Measurements from ENCODE around the gene UBE2E2.

The UBE2E2 gene

DNA sequence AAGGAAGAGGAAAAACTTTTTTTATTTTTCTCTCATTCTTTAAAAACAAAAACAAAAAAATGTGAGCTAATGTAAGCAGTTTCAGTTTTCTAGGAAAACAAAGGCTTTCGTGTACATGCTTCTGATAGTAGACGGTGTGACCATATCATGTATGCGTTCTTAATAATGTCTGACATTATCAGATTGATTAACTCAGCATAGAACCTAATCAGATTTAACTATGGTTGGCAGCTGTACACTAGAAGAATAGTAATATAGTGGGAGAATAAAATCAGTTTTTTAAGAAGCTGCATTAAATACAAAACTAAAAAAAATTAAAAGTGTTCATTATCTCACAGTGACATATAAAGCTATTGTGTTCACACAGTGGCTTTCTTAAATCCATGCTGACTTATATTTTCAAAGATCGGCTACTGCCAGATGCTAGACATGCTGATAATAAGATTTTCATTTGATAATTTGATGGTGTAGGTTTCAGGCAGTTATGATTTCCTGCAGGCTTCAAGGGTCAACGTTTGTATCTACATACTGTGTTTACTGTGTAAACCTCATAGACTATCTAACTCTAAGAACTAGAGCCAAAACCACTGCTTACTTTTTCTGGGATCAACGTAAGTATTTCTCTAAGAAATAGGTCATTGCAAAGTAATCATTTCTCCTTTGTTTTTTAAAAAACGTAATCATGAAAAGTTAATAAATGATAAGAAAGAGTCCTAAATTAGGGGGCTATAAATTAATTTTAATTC, 74.0 kb downstream of the UBE2E2 start:
- DNase-seq (ENCODE audit: low read depth in 2 of 2): no peak

GRCh38 chr3:23277688-23278087, 74.6 kb downstream of the UBE2E2 start:
- DNase-seq (ENCODE audit: low read depth in 2 of 2): no peak

- DNase-seq (ENCODE audit: low read depth in 2 of 2): no peak
Observed at GRCh38 chr3:23283625-23284024, 80.5 kb downstream of the UBE2E2 start.

DNA sequence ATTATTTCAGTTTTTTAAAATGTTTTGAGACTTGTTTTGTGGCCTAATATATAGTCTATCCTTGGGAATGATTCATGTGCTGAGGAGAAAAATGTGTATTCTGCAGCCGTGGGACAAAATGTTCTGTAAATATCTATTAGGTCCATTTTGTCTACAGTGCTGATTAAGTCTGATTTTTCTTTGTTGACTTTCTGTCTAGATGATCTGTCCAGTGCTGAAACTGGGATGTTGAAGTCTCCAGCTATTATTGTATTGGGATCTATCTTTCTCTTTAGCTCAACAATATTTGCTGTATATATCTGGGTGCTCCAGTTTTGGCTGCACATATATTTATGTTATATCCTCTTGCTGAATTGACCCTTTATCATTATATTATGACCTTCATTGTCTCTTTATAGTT, 85.2 kb downstream of the UBE2E2 start:
- no peak for DNase-seq (ENCODE audit: low read depth in 2 of 2)

GRCh38 chr3:23288715-23289114, 85.6 kb downstream of the UBE2E2 start:
- DNase-seq (ENCODE audit: low read depth in 2 of 2): no peak

DNA sequence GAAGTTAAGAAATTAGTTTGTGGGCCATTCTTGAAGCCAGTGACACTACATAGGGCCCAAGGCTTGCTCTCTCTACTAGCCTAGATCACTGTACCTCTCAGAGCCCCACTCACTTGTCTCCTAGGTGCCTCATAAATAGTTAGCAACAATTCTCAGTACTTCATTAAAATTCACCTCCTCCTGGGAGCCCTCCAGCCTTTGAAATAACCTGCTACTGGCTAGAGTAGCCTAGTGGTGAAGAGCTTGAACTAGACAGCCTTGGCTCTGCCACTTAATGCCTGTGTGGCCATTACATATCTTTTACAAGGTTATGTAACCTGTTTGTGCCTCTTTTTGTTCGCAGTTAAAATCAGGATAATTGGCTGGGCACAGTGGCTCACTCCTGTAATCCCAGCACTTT, 89.3 kb downstream of the UBE2E2 start:
- no peak for DNase-seq (ENCODE audit: low read depth in 2 of 2)

- DNase-seq (ENCODE audit: low read depth in 2 of 2): no peak
Observed at GRCh38 chr3:23294770-23295387, 91.8 kb downstream of the UBE2E2 start.

DNA sequence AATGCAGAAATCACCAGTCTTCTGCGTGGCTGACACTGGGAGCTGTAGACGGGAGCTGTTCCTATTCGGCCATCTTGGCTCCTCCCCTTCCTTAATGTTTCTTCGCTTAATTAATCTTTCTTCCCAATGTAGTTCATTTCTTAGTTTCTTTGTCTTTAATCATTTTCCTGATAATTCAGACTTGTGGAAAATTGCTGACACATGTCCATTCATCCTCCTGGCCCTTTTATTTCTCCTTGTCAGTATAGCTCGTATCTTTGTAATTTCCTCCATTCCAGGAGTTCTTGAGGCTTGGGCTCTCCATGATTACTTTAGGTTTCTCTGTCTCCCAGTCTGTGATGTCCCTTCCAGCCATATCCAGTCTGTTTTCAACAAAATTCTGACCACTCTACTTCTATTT, 98.7 kb downstream of the UBE2E2 start:
- DNase-seq (ENCODE audit: low read depth in 2 of 2): no peak

DNA sequence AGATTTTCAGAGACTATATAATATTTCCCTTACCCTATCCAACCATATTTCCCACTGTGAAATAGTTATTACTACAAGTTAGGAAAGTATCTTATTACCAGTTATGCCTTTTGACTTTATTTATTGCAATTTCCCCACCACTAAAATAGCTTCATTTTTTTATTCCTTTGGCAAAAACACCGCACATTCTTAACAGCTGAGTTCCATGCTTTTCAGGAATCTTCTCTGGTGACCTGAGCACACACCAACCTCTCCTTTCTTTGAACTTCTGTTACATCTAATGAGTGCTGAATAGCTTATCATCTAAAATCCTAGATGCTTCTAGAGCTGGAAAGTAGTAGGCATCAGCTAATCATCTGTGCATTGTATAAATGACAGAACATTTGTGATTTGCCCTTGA, 99.1 kb downstream of the UBE2E2 start:
- DNase-seq (ENCODE audit: low read depth in 2 of 2): no peak

DNA sequence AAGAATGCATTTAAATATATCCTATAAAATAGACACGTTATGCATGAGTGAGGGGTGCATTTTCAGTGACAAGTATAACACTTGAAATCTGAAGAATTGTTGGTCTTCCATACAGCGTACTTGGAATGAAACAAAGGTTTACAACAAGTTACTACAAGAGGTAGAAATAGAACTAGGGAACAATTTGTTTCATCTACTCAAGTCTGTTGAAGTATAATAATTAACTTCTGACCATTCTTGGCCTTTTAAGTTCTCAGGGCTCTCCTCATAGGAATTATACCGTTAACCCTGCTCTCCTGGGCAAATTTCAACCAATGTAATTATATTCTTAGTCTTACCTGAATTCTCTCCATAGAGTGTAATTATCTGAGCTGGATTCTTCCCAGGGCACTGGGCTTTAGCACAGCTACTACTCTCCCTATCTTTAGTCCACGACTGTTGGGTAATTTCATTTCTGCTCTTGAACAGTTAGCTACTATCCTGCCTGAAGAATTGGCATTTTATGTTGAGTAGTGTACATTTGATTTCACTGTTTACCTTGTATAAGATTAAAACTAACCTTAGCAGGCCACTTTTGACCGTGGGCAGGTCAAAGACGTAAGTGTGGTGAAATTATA, 100.6 kb downstream of the UBE2E2 start:
- DNase-seq (ENCODE audit: low read depth in 2 of 2): no peak

GRCh38 chr3:23304424-23304823, 101.3 kb downstream of the UBE2E2 start:
- DNase-seq (ENCODE audit: low read depth in 2 of 2): no peak

- DNase-seq (ENCODE audit: low read depth in 2 of 2): no peak
Observed at GRCh38 chr3:23308986-23309625, 106.0 kb downstream of the UBE2E2 start.

- DNase-seq (ENCODE audit: low read depth in 2 of 2): no peak
Observed at GRCh38 chr3:23312866-23313265, 109.7 kb downstream of the UBE2E2 start.

- no peak for DNase-seq (ENCODE audit: low read depth in 2 of 2)
Observed at GRCh38 chr3:23314981-23315762, 112.0 kb downstream of the UBE2E2 start.

- DNase-seq (ENCODE audit: low read depth in 2 of 2): no peak
Observed at GRCh38 chr3:23316924-23317323, 113.8 kb downstream of the UBE2E2 start.

GRCh38 chr3:23319366-23320312, 116.5 kb downstream of the UBE2E2 start:
- DNase-seq (ENCODE audit: low read depth in 2 of 2): no peak

GRCh38 chr3:23320586-23321570, 117.8 kb downstream of the UBE2E2 start:
- no peak for DNase-seq (ENCODE audit: low read depth in 2 of 2)

GRCh38 chr3:23324745-23325144, 121.6 kb downstream of the UBE2E2 start:
- DNase-seq (ENCODE audit: low read depth in 2 of 2): no peak

GRCh38 chr3:23325466-23326065, 122.4 kb downstream of the UBE2E2 start:
- DNase-seq (ENCODE audit: low read depth in 2 of 2): no peak
